Measurements from ENCODE around the gene TMX2.

- TF ChIP-seq CTCF (IDR thresholded peaks at IDR 0.05; ENCODE audit: extremely low read depth in 1 of 2, insufficient read depth in 1 of 2, low read depth in 1 of 2, low read length in 2 of 2) (no peak), POLR2AphosphoS5 (IDR thresholded peaks at IDR 0.05; ENCODE audit: insufficient read depth, low read depth, low read length) (no peak), POLR2A (IDR thresholded peaks at IDR 0.05; ENCODE audit: low read depth, low read length) (no peak), EZH2 (IDR thresholded peaks at IDR 0.05; ENCODE audit: borderline replicate concordance, low read depth, low read length, severe bottlenecking) (no peak), GATA2 (IDR thresholded peaks at IDR 0.05; ENCODE audit: insufficient read depth, insufficient read length, low read depth, low read length) (no peak), FOS (IDR thresholded peaks at IDR 0.05; ENCODE audit: borderline replicate concordance, insufficient read depth, low read length) (no peak)
These were observed 32.8 kb downstream of the TMX2 start for GRCh38 chr11:57745206-57745605.
